GM18868 (cell line): ENCODE measurements around the gene RCAN1.
"Not testable (repeated sequence)": the region's sequence is repeated elsewhere in the genome, so short reads cannot be mapped to it uniquely, and the experiment has no call there.

Source experiments
- ATAC-seq: cut with Tn5 transposase; IDR thresholded peaks from one replicate; pipeline ENCODE4 v1.9.1; 2021; ENCODE audit warnings: mild to moderate bottlenecking, moderate library complexity; ENCODE audit not compliant: unreplicated experiment

RCAN1 gene

DNA sequence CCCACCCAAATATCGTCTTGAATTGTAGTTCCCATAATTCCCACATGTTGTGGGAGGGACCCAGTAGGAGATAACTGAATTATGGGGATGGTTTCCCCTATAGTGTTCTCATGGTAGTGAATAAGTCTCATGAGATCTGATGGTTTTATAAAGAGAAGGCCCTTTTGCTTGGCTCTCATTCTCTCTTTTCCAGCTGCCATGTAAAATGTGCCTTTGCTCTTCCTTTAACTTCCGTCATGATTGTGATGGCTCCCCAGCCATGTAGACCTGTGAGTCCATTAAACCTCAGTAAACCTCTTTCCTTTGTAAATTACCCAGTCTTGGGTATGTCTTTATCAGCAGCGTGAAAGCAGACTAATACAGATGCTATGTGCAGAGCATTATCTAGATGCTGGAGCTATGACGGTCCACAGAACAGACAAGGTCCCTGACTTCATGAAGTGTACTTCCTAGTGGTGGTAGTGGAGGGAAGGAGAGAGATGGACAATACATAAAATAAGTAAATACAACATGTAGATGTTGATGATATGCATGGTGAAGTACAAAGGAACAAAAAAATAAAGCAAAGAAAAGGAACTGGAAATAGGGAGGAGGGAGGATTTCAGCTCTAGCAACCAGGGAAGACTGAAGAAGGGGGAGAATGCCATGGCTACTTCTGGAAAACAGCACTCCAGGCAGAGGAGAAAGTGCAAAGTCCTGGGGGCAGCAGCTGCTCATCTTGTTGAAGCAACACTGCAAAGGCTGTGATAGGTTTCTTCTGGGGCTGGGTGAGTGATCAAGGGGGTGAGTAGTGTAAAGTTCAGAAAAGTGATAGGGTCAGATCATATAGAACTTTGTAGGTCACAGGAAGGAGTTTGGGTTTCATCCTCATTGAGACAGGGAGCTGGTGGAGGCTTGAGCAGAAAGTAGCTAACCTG lies 6.8 kb upstream of the RCAN1 start:
- no peak for ATAC-seq

- no peak for ATAC-seq
Observed at GRCh38 chr21:34619841-34620665, 5.1 kb upstream of the RCAN1 start.

GRCh38 chr21:34618941-34619340 lies 4.0 kb upstream of the RCAN1 start:
- no peak for ATAC-seq

- ATAC-seq, result no peak
Observed at GRCh38 chr21:34617753-34618339, 2.9 kb upstream of the RCAN1 start.

- ATAC-seq, result peak; percentile 2
Observed at GRCh38 chr21:34615487-34615814, 538 bp upstream of the RCAN1 start.

DNA sequence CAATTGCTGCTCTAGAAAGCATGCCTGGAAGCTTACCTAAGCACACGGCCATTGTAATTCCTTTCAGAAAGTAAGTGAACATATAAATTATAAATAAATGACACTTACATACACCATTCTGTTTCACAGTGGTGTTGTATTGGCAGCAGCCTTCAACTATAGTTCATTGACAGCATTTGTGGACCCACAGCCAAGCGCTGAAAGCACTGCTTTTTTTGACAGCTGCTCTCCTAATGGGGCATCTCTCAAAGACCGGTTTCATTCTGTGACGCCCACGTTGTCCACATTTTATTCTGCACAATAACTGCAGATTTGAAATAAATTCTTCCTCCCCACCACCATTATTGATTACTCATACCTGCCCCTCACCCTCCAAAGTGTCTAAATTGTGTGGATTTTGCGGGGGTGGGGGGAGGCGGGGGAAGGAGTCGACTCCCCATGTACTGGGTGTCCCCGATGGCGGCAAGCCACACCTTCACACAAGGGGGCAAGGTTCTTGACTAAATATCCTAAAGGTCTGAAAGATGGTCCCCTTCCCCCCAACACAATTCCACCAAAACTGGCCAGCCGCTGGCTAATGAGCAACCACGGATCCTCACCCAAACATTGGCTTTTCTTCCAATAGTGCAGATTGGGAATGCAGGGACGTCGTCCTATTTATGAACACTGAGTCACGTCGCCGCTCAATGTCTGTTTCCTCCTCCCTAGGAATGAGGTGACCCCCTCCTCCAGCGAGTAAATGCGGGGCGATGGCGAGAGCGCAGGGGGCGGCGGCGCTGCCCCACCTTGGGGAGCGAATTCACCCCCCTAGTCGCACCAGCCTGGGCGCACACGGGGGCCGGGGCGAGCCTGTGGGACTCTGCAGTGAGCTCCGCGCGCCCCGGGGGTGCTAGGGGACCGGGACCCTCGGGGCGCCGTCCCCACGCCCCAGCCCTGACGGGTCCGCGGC lies 960 bp downstream of the RCAN1 start:
- no peak for ATAC-seq

GRCh38 chr21:34612557-34612956 lies 2.4 kb downstream of the RCAN1 start:
- no peak for ATAC-seq

DNA sequence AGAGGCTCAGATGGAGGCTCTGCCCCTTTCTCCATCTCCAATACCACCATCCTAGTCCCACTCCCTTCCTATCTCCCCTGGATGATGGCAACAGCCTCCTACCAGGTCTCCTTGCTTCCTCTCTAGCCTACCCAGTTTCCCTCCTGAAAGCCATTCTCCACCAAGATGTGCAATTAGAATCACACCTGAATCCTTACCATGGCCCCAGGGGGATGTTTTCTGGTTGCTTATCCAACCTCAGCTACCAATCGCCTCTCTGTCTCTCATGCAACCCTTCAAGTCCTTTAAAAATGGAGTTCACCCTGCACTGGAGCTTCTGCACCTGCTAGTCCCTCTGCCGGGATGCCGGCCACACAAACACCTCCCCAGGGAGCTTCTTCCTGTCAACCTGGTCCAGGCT lies 2.9 kb downstream of the RCAN1 start:
- no peak for ATAC-seq

DNA sequence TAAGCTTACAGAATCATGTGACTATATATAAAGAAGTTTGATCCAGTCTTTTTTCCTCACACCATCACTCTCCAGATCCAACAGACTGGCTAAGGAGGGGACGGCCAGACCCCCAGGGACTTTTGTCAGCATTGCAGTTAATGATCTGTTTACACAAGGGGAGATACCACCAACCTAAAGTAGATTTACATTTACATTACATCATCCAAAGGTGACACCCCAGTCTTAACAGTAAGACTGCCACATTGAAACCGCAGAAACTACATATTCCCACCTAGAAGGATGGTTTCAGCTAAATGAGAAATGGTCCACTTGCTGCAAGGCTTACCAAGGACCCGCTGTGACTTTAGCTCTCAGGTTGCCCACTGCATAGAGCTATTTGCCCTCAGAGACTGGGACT lies 3.4 kb downstream of the RCAN1 start:
- ATAC-seq, result no peak

DNA sequence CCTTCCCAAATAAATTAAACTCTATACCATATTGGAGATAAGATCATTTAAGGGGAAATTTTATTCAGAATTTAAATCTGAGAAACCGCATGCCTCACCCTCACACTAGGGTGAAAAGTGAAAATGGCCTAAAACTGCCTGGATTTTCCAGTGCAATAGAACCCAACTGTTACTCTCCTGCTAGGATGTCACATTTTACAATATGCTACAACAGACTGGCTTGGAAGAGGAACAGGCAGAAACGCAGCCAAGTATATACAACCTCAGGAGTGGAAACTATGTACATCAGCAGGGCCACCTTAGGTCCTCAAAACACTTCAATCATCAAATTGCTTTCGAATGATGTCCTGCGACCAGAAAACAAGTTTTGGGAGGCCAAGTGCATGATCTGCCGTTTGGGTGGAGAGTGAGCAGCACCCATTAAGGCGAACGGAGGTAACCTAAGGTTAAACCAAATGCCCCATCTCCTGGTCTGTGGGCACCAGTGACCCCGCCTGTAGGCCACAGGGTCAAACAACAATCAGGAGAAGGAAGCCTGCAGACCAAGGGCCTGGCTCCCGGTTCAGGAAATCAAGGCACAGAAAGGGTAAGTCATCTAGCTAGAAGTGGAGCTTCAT lies 4.9 kb downstream of the RCAN1 start:
- no peak for ATAC-seq

DNA sequence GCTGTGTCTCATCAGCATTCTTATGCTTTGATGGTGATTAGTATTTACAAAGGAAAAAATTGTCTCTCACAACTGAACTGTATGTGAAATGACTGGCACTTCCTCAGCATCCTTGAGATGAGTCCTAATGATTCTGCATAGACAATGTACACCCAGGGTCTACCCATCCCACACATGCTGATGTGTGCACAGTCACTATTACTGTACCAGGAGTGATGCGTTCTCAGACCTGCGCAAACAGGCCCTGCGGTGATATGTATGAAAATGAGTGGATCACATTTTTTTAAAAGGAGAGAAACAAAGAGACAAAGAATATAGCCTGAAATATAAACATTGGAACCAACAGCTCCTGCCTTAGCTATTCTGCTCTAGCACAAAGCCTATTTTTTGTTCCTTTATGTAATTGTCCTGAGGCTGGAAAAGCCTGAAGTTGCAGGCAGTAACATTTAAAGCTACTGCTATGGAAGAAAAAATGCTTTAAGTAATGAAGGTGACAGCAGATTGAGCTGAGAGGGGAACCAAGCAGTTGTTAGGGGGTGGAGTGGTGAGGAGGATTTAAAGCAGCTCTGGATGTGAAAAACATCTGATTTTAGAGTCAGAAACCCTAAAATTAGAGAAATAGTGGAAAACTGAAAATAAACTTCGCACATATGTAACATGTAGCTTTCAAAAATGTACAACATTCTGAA lies 5.5 kb downstream of the RCAN1 start:
- no peak for ATAC-seq

- not testable (repeated sequence) for ATAC-seq
Observed at GRCh38 chr21:34607376-34607775, 7.5 kb downstream of the RCAN1 start.

GRCh38 chr21:34606621-34607020 lies 8.3 kb downstream of the RCAN1 start:
- ATAC-seq, result no peak

DNA sequence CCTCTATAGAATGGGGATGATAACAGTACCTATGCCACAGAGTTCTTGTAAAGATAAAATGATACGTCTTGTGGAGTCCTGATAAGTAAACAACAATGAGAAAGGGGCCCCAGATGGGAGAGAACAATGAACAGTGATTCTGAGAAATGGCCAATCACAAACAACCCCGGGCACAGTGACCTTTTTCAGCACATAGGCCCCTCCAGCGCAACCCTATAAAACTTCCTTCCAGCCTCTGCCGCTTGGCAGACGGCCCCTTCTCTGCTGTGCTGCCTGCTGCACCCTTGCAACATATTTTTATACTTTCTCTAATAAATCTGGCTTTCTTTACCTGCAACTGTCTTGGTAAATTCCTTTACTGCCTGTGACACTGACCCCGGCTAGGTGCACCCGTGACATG lies 8.9 kb downstream of the RCAN1 start:
- no peak for ATAC-seq

GRCh38 chr21:34604956-34605355 lies 10.0 kb downstream of the RCAN1 start:
- ATAC-seq, result not testable (repeated sequence)

GRCh38 chr21:34604556-34604955 lies 10.4 kb downstream of the RCAN1 start:
- no peak for ATAC-seq

DNA sequence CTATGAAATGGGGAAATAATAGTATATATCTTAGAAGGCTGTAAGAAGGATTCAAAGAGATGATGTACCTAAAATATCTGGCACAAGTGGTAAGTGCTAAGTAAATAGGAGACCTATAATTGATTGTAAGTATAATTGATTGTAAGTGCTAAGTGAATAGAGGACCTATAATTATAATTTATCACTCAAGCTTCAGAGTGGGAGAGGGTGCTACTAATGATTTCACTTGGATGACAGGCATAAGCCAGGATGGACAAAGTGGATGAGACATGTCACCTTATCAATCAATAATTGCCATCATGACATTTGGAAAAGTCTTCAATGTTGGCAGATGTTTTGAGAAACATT lies 11.2 kb downstream of the RCAN1 start:
- ATAC-seq, result no peak

DNA sequence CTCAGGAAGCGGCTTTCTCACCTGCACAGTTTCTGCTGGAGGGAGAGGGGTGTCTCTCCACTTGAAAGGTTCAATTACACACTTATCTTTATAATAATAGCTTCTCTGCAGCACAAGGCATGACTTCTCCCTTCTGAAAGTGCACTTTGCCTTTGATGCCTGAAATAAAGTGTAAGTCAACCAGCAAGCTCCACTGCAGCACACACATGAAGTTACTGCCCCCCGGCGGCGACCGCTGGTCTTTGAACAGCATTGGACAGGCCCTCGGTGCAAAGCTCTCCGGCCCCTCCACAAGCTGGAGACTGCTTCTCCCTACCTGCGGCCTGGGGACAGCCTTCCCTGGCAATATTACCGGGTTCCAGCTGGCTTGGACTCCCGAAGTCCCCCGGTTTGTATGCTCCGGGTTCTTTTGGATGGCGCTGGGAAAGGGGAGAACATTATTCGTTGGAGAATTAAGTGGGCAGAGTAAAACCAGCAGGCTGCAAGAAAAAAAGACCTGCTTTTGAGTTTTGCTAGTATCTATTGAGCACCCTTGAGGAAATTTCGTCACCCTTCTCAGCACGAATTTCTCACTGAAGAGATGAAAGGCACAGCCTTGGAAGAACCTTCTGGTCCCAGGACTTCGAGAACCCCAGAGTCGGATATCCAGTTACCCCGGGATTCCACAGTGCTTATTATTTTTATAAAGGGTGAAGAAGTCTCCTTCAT lies 11.8 kb downstream of the RCAN1 start:
- ATAC-seq, result peak; percentile 70

GRCh38 chr21:34602061-34602460 lies 12.9 kb downstream of the RCAN1 start:
- no peak for ATAC-seq
